ENCODE data around the gene CABS1. TPM values are rescaled to one million over a fixed set of nuclear protein-coding genes. Genes with fewer than 3 reads are reported as not detected.

The CABS1 gene
- total RNA-seq (2014; rRNA removed; shearing (Covaris generic)) = not detected in 2 replicates

DNA sequence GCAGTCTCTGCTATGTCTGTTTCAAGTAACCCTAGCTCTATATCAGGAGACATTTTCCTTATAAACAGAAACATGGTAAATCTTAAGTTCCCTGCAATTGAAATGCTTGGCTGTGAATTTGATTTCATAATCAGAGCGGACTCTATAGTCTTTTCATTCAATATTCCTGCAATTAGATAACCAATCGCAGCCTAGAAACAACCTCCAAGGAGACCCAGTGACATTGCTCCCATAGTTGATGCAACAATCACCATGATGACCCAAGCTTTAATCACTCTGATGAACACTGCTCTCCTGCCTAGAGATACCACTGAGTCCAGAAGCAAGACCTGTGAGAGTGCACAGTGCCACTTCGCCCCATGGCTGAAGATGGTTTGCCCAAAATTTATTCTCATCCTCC is at the start of gene CABS1:
Gene CABS1, plus strand, starts transcription at position 301 of the 400 bp plus-strand sequence. Its CDS starts 59 bp downstream, at position 360.
- no peak for DNase-seq (ENCODE audit: low spot score)

GRCh38 chr4:70288651-70289050 is 46.1 kb upstream of the CABS1 start:
- no peak for DNase-seq (ENCODE audit: low spot score)

DNA sequence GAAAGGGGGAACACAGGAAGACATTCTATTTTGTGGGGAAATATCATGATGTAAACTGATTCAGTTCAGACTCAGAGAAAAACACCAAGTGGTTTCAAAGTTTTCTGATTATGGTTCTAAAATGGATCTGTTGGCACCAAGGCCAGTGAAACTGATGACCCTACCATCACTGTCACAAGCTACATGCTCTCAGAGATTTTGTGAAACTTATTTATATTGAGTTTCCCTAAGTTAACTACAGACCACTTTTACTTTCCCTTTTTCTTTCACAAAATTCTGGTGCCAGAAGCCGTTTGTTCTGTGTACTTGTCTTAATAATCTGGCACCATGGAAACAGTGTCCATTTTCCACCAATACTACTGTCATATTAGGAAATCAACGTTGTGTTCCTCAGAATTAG is 43.4 kb upstream of the CABS1 start:
- no peak for DNase-seq (ENCODE audit: low spot score)

- DNase-seq (ENCODE audit: low spot score) = no peak
These were observed 37.2 kb upstream of the CABS1 start for GRCh38 chr4:70297576-70297975.

- no peak for DNase-seq (ENCODE audit: low spot score)
These were observed 36.7 kb upstream of the CABS1 start for GRCh38 chr4:70298051-70298450.

DNA sequence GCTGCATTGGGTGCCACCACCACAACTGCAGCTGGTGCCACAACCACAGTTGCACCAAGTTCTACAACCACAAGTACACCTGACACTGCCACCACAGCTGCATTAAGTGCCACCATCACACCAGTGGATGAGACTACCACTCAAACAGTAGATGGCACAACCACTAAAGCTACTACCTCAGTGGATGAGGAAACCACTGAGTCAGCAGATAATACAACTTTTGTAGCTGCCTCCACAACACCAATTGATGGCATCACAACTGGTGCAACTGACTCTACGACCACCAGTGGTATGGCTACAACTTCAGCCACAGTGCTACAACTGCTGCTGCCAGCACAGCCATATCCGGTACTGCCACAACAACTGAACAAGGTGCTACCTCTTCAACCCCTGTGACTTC is 35.1 kb upstream of the CABS1 start:
- no peak for DNase-seq (ENCODE audit: low spot score)

GRCh38 chr4:70300215-70300614 is 34.6 kb upstream of the CABS1 start:
- DNase-seq (ENCODE audit: low spot score) = no peak

GRCh38 chr4:70303090-70303489 is 31.7 kb upstream of the CABS1 start:
- no peak for DNase-seq (ENCODE audit: low spot score)

GRCh38 chr4:70305601-70306000 is 29.2 kb upstream of the CABS1 start:
- DNase-seq (ENCODE audit: low spot score) = no peak

DNA sequence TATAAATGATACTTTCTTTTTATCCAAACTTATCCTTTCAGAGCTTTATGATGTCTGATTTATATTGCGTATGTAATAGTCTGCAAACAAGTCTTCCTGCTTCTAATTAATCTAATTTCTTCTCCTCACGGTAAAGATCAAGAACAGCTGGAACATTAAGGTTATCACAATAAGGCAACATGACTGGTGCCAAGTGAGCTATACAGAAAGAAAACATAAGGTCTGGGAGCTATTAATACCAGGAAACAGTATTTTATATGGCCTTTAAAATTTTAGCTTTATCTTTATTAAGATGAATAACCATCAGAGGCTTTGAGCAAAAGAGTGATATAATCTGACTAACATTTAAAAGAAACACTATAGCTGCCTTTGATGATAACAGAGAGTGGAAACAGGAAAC is 28.7 kb upstream of the CABS1 start:
- no peak for DNase-seq (ENCODE audit: low spot score)

- no peak for DNase-seq (ENCODE audit: low spot score)
These were observed 21.0 kb upstream of the CABS1 start for GRCh38 chr4:70313736-70314135.

DNA sequence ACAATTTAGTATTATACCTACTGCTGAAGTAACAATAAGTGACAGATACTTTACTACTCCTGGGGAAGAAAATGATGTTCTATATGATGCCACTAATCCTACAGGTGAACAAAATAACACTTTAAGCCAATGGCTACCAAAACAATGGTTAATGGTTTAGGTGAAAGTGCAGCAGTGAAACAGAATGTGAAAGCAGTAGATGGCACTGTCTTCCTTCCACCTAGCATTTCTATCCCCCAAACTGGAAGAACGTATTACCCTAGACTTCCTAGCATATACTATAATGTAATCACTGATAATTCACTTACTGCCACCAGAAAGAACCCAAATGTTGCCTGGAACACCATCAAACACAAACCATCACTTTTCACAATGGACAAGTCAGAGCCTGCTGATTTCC is 18.9 kb upstream of the CABS1 start:
- no peak for DNase-seq (ENCODE audit: low spot score)

DNA sequence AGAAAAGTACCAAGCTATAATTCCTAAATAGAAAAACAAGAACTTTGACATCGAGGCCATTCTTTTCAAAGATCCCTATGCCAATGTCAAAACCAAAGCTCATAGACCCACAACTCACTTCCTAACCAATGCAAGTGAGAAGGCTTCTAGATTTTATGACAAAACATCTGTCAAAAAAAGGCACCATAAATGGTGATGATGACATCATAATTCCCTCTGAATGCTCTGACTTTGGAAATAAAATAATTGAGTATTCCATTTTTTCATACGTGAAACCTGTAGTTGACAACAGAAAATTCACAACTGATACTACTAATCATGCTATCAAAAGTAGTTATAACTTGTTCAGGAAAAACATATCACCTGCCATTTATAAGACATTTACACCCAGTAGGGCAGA is 8.7 kb upstream of the CABS1 start:
- no peak for DNase-seq (ENCODE audit: low spot score)

GRCh38 chr4:70336043-70336442 is 1.3 kb downstream of the CABS1 start:
- DNase-seq (ENCODE audit: low spot score) = no peak

- DNase-seq (ENCODE audit: low spot score) = no peak
These were observed 3.2 kb downstream of the CABS1 start for GRCh38 chr4:70337886-70338420.

DNA sequence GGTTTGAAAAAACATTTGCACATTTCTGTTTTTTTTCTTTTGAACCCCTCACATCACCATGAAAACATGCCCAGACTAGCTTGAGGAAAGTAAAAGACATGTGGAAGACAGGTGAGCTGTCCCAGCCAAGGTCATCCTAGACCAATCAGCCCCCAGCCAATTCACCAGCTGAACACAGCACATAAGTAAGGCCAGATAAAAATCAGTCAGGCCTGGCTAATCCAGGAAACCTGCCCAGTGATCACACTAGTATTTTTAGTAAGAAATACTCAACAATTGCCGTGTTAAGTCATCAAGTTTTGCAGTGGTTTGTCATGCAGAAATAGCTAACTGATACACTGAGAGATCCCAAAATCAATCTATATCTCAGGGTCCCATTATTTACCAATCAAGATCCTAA is 21.4 kb downstream of the CABS1 start:
- DNase-seq (ENCODE audit: low spot score) = no peak

DNA sequence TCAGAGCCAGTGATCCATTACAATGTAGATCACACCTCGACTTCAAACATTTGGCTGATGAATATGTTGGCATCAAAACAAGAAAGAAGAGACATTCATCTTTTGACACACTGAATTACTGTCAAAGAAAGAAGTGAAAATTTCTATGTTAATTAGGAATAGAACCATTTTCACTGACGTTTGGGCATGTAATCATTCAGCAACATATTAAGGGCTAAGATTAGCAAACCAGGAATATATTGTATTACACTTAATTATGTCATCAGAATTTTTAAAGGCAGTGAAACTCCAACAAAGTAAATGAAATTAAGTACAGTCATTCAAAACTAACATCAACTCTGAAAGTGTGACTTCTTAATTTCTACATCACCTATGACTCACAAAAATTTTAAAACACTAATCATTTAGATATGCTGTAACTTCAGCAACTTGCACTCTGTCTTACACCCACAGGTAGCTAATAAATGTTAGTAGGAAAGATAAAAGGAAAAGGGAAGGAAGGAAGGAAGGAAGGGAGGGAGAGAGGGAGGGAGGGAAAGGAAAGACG is 24.4 kb downstream of the CABS1 start:
- DNase-seq (ENCODE audit: low spot score) = no peak

GRCh38 chr4:70360460-70360859 is 25.7 kb downstream of the CABS1 start, which contains the start of gene SMR3A:
Gene SMR3A (plus strand): TSS chr4:70360760. CDS start chr4:70362116, 1,356 bp downstream.
- DNase-seq (ENCODE audit: low spot score) = no peak

- no peak for DNase-seq (ENCODE audit: low spot score)
These were observed 29.2 kb downstream of the CABS1 start for GRCh38 chr4:70364002-70364401.

GRCh38 chr4:70365479-70365878 is 30.7 kb downstream of the CABS1 start:
- no peak for DNase-seq (ENCODE audit: low spot score)

GRCh38 chr4:70367813-70368212 is 33.0 kb downstream of the CABS1 start:
- DNase-seq (ENCODE audit: low spot score) = no peak

GRCh38 chr4:70371987-70372386 is 37.2 kb downstream of the CABS1 start:
- no peak for DNase-seq (ENCODE audit: low spot score)

DNA sequence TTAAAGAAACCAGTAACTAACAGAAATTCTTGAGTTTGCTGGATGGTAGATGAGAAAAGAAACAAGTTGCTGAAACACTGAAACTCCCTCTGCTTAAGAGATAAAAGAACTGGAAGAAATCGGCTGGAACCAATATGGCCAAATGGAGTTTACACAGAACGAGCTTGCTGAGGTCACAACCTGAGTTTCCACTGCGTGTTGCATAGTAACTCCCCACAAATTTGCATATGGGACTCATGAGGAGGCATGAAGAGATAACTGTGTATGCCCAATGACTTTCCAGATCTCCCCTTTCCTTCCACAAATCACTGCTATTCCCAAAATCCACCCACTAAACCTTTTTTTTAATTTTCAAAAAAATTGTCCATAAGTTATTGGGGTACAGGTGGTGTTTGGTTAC is 38.0 kb downstream of the CABS1 start:
- DNase-seq (ENCODE audit: low spot score) = no peak

- DNase-seq (ENCODE audit: low spot score) = no peak
These were observed 45.8 kb downstream of the CABS1 start for GRCh38 chr4:70380578-70380977.
